Measurements from ENCODE around the gene FBXL14.

- TF ChIP-seq CTCF (IDR thresholded peaks at IDR 0.05) = no peak
- TF ChIP-seq JUND (IDR thresholded peaks at IDR 0.05) = no peak
- no peak for TF ChIP-seq SMC3 (IDR thresholded peaks at IDR 0.05; ENCODE audit: low read depth, low read length)
- TF ChIP-seq MAX (IDR thresholded peaks at IDR 0.05; ENCODE audit: low read depth) = no peak
- no peak for TF ChIP-seq EP300 (IDR thresholded peaks at IDR 0.05; ENCODE audit: borderline replicate concordance in 1 of 2, low read depth in 1 of 2, low read length in 1 of 2)
- TF ChIP-seq RCOR1 (IDR thresholded peaks at IDR 0.05; ENCODE audit: low read length) = no peak
- no peak for TF ChIP-seq FOXJ3 (CRISPR knock-in tag; IDR thresholded peaks at IDR 0.05)
- no peak for TF ChIP-seq TAF1 (IDR thresholded peaks at IDR 0.05; ENCODE audit: borderline replicate concordance, low read depth, low read length)
Measured at GRCh38 chr12:1620092-1620491, 25.7 kb upstream of the FBXL14 start.
